GM18951 (cell line): Measurements from ENCODE around the gene CYP2J2.
"Not testable (repeated sequence)": the region's sequence is repeated elsewhere in the genome, so short reads cannot be mapped to it uniquely, and the experiment has no call there.

ENCODE experiments used
- POLR2A ChIP-seq: IDR thresholded peaks from 4 replicates; pipeline ENCODE4 v1.6.1; 2011; ENCODE audit warnings: mild to moderate bottlenecking; ENCODE audit not compliant: insufficient read length, insufficient read depth; ENCODE audit errors: extremely low read depth
- in situ Hi-C: fragments of 300-500 bp; cut with MboI; formaldehyde crosslinking; loops from one replicate; pipeline ENCODE4 v1.12.0; 2022; ENCODE audit warnings: low sequenced_read_pairs, mixed read lengths, inconsistent platforms; ENCODE audit not compliant: unreplicated experiment

CYP2J2 gene

GRCh38 chr1:59945790-59946189 is 19.2 kb upstream of the CYP2J2 start:
- no peak for TF ChIP-seq POLR2A
- in situ Hi-C loops = loop anchor here (10.0 kb wide), 1 partner anchor 51 kb away; no protein-coding TSS in a partner anchor

DNA sequence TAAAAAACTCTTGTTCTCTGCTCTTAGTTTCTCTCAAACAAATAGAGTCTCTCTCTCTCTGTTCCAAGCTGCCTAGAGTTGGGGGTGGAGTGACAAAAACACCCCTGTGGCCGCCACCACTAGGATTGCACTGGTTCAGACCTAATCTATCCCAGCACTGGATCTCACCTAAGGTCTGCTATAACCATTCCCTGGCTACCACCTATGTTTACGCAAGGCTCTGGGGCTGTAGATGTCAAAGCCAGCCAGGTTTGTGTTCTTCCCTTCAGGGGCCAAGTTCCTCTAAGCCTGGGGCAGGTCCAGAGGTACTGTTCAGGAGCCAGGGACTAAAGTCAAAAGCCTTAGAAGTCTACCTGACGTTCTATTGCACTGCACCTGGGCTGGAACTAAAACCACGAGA is 12.8 kb upstream of the CYP2J2 start:
- TF ChIP-seq POLR2A = no peak
- in situ Hi-C loops = no loop called here

DNA sequence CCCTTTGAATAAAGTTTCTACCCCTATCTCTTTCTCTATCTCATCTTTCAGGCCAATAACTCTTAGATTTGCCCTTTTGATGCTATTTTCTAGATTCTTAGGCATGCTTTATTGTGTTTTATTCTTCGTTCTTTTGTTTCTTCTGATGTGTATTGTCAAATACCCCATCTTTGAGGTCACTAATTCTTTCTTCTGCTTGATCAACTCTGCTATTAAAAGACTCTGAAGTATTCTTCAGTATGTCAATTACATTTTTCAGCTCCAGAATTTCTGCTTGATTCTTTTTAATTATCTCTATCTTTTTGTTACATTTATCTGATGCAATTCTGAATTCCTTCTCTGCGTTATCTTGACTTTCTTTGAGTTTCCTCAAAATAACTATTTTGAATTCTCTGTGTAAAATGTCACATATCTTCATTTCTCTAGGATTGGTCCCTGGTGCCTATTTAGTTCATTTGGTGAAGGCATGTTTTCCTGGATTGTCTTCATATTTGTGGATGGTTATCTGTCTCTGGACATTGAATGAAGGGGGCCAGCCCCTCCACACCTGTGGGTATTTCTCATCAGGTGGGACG is 11.2 kb upstream of the CYP2J2 start:
- in situ Hi-C loops = no loop called here

DNA sequence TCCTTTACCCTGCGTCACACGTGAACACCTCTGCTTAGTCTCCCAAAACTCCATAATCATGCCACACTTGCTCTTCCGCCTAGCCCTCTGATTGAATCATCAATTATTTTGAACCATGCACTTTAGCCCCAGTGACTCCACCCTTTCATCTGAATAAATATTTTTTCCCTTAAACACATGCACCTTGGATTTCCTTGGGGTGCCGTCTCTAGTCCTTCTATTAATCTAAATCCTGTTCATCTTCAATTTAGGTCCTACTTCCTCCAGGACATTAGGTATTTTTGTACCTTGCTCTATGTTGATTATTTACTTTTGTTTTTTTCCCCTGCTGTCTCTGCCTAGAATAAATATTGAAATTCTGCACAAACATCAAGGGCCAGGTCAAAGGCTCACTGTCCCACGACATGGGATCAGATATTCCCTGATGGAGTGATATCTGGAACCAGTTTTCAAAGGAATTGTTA is 9.8 kb upstream of the CYP2J2 start:
- in situ Hi-C loops = no loop called here
- TF ChIP-seq POLR2A = no peak

More for the DNA sequence above, 11.2 kb upstream of the CYP2J2 start:
- no peak for TF ChIP-seq POLR2A

DNA sequence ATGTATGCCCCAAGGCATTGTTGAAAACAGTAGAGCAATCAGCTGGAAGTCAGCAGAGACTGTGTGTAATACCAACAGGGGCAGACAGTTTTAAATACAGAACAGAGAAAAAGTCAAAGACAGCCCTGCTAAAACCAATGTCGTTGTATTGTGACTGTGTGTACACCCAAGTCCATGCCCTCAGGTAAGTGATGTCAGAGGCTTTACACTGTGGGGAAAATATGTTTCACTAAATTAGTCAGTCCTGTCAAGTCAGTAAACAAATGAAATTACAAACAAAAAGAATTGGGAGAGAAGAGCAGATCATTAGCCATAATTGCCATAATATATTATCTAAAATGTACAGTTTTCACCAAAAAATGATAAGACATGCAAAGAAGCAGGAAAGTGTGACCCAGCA is 2.4 kb upstream of the CYP2J2 start:
- in situ Hi-C loops = no loop called here
- no peak for TF ChIP-seq POLR2A

DNA sequence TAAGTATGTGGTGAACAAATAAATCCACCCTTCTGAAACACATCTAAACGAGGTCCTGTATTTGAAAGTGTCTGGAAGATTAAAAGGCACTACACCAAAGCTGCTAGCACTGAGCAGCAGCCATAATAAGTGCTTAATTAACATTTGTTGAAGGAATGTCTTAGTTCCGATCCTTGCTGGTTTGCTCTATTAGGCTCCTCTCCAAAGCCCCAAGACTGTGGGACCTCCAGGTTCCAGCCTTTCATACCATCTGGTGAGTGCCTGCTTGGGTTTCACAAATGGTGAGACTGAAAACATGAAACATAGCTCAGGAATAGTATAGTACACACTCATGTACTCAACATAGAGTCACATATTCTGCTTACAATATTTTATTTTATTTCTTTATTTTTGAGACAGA is 640 bp upstream of the CYP2J2 start:
- in situ Hi-C loops = no loop called here
- no peak for TF ChIP-seq POLR2A

GRCh38 chr1:59924653-59925052 is 1.9 kb downstream of the CYP2J2 start:
- no peak for TF ChIP-seq POLR2A
- in situ Hi-C loops = no loop called here

GRCh38 chr1:59921258-59921899 is 5.2 kb downstream of the CYP2J2 start:
- in situ Hi-C loops = not testable (repeated sequence)

DNA sequence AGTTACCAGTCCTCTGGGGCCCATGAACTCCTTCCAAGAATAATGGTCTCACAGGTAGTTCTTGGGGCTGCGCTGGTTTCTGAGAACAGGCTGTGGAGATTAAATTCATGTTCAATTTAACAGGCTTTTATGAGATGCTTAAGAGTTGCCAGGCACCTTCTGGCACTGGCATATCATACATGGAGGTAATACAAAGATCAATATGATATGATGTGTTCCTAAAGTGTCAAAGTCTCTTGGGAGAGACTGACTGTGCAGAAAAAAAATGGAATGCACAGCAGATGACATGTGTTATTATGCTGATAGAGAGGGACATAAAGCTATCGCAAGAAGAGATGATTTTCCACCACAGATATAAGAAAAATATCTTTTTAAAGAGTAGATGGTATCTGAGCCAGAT is 6.8 kb downstream of the CYP2J2 start:
- no peak for TF ChIP-seq POLR2A
- in situ Hi-C loops = no loop called here

- TF ChIP-seq POLR2A = no peak
- in situ Hi-C loops = no loop called here
Observed at GRCh38 chr1:59917785-59918180, 8.8 kb downstream of the CYP2J2 start.

GRCh38 chr1:59917026-59917784 is 9.4 kb downstream of the CYP2J2 start:
- in situ Hi-C loops = no loop called here
- no peak for TF ChIP-seq POLR2A

GRCh38 chr1:59915516-59915915 is 11.1 kb downstream of the CYP2J2 start:
- in situ Hi-C loops = no loop called here
- no peak for TF ChIP-seq POLR2A

DNA sequence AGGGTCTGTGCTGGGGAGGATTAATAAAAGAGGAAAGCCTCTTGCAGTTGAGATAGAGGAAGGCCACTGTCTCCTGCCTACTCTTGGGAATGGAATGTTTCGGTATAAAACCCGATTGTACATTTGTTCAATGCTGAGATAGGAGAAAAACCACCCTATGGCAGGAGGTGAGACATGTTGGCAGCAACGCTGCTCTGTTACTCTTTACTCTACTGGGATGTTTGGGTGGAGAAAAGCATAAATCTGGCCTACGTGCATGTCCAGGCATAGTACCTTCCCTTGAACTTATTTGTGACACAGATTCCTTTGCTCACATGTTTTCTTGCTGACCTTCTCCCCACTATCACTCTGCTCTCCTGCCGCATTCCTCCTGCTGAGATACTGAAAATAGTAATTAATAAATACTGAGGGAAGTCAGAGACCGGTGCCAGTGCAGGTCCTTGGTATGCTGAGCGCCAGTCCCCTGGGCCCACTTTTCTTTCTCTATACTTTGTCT is 11.7 kb downstream of the CYP2J2 start:
- in situ Hi-C loops = not testable (repeated sequence)

DNA sequence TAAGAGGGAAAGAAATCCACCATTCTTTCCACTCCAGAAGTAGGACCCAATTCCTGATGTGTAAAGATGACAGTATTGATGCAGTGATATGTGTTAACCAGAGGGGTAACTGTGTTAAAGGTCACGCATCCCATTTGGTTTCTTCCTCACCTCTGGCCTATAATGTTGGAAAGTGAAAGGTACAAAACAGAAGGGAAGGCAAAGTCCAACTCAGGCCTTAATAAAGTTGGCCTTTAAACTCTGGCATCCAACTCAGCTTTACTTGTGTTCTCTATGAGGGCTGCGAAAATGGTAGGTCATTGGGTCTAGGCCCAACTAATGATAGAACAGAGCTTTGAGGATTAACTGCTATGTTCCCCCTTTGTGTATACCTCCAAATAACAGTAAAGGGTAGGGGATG is 17.9 kb downstream of the CYP2J2 start:
- TF ChIP-seq POLR2A = no peak
- in situ Hi-C loops = no loop called here
